Measurements from ENCODE around the gene MAPK11. TPM values are rescaled to one million over a fixed set of nuclear protein-coding genes. Genes with fewer than 3 reads are reported as not detected.

The MAPK11 gene
- total RNA-seq, 1 donor from 2014 or later, result not detected

DNA sequence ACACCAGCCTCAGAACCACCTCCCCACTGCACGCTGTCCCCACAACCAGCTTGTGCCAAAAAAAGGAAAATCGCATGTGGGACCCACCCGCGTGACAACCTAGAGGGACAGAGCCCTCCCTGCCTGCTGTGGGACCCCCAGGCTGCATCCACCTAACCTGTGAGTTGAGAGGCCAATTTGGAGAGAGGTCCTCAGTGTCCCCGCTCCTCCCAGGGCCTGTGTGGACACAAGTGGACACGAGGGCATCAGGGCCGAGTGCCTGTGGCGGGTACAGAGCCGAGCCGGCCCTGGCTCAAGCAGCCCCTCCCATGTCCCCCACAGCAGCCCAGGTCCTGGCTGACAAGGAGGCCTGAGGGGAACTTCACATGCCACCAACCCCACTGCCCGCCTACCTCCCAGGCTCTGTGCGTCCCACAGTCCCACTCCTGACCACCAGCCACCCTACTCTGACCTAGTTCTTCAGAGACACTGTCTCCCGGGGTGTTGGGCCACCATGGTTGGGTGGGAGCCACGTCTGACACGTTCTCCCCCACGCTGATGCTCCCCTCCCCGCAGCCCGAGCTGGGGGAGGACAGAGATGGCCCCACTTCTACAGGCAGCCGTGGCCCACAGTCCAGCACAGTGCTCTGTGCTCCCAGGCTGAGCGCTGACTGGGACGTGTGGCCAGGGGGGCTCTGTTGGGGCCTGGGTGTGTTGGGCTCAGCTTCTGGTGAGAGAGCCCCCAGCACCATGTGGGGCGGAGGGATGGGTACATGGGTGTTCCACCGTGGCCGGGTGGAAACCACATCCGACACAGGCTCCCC lies 50.2 kb downstream of the MAPK11 start:
- H3K4me3 Mint-ChIP-seq, result no peak overlapping the region
- Histone ChIP-seq H3K9ac (no peak overlapping the region), H3F3A (ENCODE audit: low read depth) (no peaks in the 10 kb centered on the region), H2AFZ (replicated peaks) (no peak overlapping the region), H3K79me2 (ENCODE audit: low read depth) (no peaks in the 10 kb centered on the region), H3K27ac (no peak overlapping the region), H4K20me1 (ENCODE audit: low read depth) (no peaks in the 10 kb centered on the region), H3K36me3 (no peaks in the 10 kb centered on the region), H3K4me1 (no peaks in the 10 kb centered on the region), H3K4me3 (no peak overlapping the region), H3K27me3 (no peaks in the 10 kb centered on the region), H3K4me2 (no peak overlapping the region), H3K9me3 (ENCODE audit: low read depth) (no peaks in the 10 kb centered on the region)
- peaks cover 8% of the 10 kb centered on the region for H3K27me3 Mint-ChIP-seq (ENCODE audit: insufficient read depth, low read depth)
- H3K9me3 Mint-ChIP-seq, result no peaks in the 10 kb centered on the region
- peaks cover 10% of the 10 kb centered on the region for H3K36me3 Mint-ChIP-seq
- no peak for DNase-seq (ENCODE audit: low spot score)
- H3K27ac Mint-ChIP-seq, result no peak overlapping the region
- H3K4me1 Mint-ChIP-seq, result no peaks in the 10 kb centered on the region
- TF ChIP-seq EZH2 (IDR thresholded peaks at IDR 0.05), result no peak
- no peak for TF ChIP-seq CTCF (IDR thresholded peaks at IDR 0.05)
- TF ChIP-seq EZH2phosphoT487 (IDR thresholded peaks at IDR 0.05), result no peak

- peaks cover 2% of the 10 kb centered on the region for H3K79me2 ChIP-seq (ENCODE audit: low read depth)
- Mint-ChIP-seq H3K9me3 (no peaks in the 10 kb centered on the region), H3K36me3 (peaks cover 15% of the 10 kb centered on the region), H3K4me1 (no peaks in the 10 kb centered on the region), H3K4me3 (no peak overlapping the region), H3K27me3 (ENCODE audit: insufficient read depth, low read depth) (peaks cover 8% of the 10 kb centered on the region), H3K27ac (no peak overlapping the region)
- no peaks in the 10 kb centered on the region for H3K4me1 ChIP-seq
- no peaks in the 10 kb centered on the region for H3F3A ChIP-seq (ENCODE audit: low read depth)
- no peak overlapping the region for H2AFZ ChIP-seq (replicated peaks)
- H3K27ac ChIP-seq, result no peak overlapping the region
- H3K27me3 ChIP-seq, result no peaks in the 10 kb centered on the region
- no peak overlapping the region for H3K9ac ChIP-seq
- H3K4me3 ChIP-seq, result no peak overlapping the region
- no peak overlapping the region for H3K4me2 ChIP-seq
- no peaks in the 10 kb centered on the region for H3K36me3 ChIP-seq
- no peak for DNase-seq (ENCODE audit: low spot score)
- no peaks in the 10 kb centered on the region for H3K9me3 ChIP-seq (ENCODE audit: low read depth)
- H4K20me1 ChIP-seq (ENCODE audit: low read depth), result no peaks in the 10 kb centered on the region
- TF ChIP-seq CTCF (IDR thresholded peaks at IDR 0.05) (no peak), EZH2 (IDR thresholded peaks at IDR 0.05) (no peak), EZH2phosphoT487 (IDR thresholded peaks at IDR 0.05) (no peak)
These were observed 51.0 kb downstream of the MAPK11 start for GRCh38 chr22:50218996-50219727.

DNA sequence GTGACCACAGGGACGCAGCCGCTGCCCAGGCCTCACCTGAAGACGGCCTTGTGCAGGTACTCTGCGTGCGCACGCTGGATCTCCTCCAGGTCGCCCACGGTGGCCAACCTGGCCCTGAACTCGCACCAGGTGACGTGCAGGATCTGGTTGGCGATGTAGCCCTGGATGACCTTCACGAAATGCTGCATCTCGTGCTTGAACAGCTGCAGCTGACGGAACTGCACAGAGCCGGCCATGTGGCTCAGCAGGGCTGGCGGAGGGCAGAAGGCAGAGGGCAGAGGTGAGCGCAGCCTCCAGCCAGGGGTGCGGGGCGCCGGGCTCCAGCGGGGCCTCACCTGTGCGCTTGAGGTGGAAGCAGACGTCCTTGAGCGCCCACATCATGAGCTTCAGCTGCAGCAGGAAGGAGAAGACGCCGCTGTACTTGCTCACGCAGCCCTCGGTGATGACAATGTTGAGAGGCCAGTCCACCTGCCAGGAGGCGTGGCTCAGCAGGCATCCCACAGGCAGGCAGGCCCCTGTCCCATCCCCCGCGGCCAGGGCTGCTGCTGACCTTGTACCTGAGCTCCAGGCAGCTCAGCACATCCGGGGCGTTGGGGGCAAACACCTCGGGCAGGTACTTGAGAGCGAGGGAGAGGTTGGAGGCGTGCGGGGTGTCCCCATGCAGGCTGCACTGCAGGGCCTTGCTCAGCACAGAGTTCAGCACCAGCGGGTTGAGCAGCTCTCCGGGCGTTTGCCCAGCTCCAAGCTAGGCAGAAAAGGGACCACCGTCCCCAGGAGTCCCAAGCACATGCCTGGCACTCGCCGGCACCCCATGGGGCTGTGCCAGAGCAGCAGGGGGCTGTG lies 51.8 kb downstream of the MAPK11 start:
- Histone ChIP-seq H3K27me3 (no peaks in the 10 kb centered on the region), H4K20me1 (ENCODE audit: low read depth) (no peaks in the 10 kb centered on the region), H3K4me3 (no peak overlapping the region), H3F3A (ENCODE audit: low read depth) (no peaks in the 10 kb centered on the region), H3K27ac (no peak overlapping the region), H2AFZ (replicated peaks) (no peak overlapping the region), H3K9ac (no peak overlapping the region), H3K36me3 (no peaks in the 10 kb centered on the region), H3K4me1 (no peaks in the 10 kb centered on the region), H3K4me2 (no peak overlapping the region), H3K79me2 (ENCODE audit: low read depth) (peaks cover 9% of the 10 kb centered on the region), H3K9me3 (ENCODE audit: low read depth) (no peaks in the 10 kb centered on the region)
- Mint-ChIP-seq H3K36me3 (peaks cover 20% of the 10 kb centered on the region), H3K9me3 (no peaks in the 10 kb centered on the region), H3K4me3 (no peak overlapping the region), H3K27ac (no peak overlapping the region), H3K27me3 (ENCODE audit: insufficient read depth, low read depth) (peaks cover 6% of the 10 kb centered on the region), H3K4me1 (no peaks in the 10 kb centered on the region)
- TF ChIP-seq EZH2phosphoT487 (IDR thresholded peaks at IDR 0.05) (no peak), CTCF (IDR thresholded peaks at IDR 0.05) (no peak), EZH2 (IDR thresholded peaks at IDR 0.05) (no peak)
- no peak for DNase-seq (ENCODE audit: low spot score)
